K562 (cell line): ENCODE results near the gene C11orf54. TPM values are rescaled to one million over a fixed set of nuclear protein-coding genes. Genes with fewer than 3 reads are reported as not detected.

Experiments
- ATAC-seq: fragments of 200-7000 bp; cut with Tn5 transposase; 3 replicates; pipeline ENCODE4 v1.9.1; 2020; ENCODE audit warnings: moderate library complexity
- BruUV-seq: library from RNA; stranded (reverse); fragments of 400-500 nt; replicated peaks from 2 replicates; lab custom pipeline; 2021; lab: Mats Ljungman, UMichigan
- CTCF ChIA-PET: fragments of 300-600 bp; formaldehyde crosslinking; extraction: SDS; loops from one replicate; lab custom pipeline; 2021; ENCODE audit warnings: low intra/inter-chr PET ratio; lab: Yijun Ruan, JAX
- POLR2A ChIA-PET: fragments of 300-600, 350-650 bp; sonication (Branson Sonifier 250); formaldehyde crosslinking; extraction: SDS; loops from one replicate; lab custom pipeline; 2021; ENCODE audit warnings: antibody characterized with exemption, inconsistent platforms; lab: Yijun Ruan, JAX
- DNase-seq, 4 experiments: peaks; one replicate each; pipeline versions ENCODE4 v3.0.0 to v3.0.0-alpha.2; 2011 to 2018; ENCODE audit warnings: low spot score in 3 of 4, mixed read lengths in 3 of 4; ENCODE audit errors: extremely low read depth in 1 of 4
- FAIRE-seq: peaks from 2 replicates; lab custom pipeline; 2011; peaks lifted over from hg19 to GRCh38; lab: Jason Lieb, UNC
- H2AFZ ChIP-seq: 2 replicates; pipeline ENCODE4 v1.6.0; 2011; ENCODE audit warnings: low read depth, low read length, control low read depth, inconsistent platforms
- H3K27ac ChIP-seq: fragments of 200-600 bp; 3 replicates; pipeline ENCODE4 v1.8.0; 2011; ENCODE audit warnings: low read depth, mild to moderate bottlenecking, control low read depth, inconsistent platforms, low read length, moderate library complexity, mixed read lengths; ENCODE audit errors: extremely low read depth
- H3K27me3 ChIP-seq, 2 experiments: fragments of 300-600 bp in 1 of 2; 2 replicates in 1 of 2; 3 replicates in 1 of 2; pipeline versions ENCODE4 v1.6.0 to v1.8.0; 2011; ENCODE audit warnings: inconsistent platforms in 2 of 2, low read length in 2 of 2, mild to moderate bottlenecking in 1 of 2, mixed read lengths in 1 of 2, moderate library complexity in 1 of 2; ENCODE audit not compliant: control insufficient read depth in 2 of 2, insufficient read depth in 2 of 2
- H3K36me3 ChIP-seq: fragments of 300-600 bp; 3 replicates; pipeline ENCODE4 v1.8.0; 2011; ENCODE audit warnings: mild to moderate bottlenecking, low read length, inconsistent platforms; ENCODE audit not compliant: control insufficient read depth, insufficient read depth
- H3K4me1 ChIP-seq, 2 experiments: fragments of 200-600 bp in 1 of 2; replicated peaks in 1 of 2; 2 replicates in 1 of 2; 3 replicates in 1 of 2; pipeline versions ENCODE4 v1.5.1 to v1.8.0; 2011; ENCODE audit warnings: inconsistent platforms in 2 of 2, low read length in 2 of 2, mild to moderate bottlenecking in 1 of 2, mixed read lengths in 1 of 2, moderate library complexity in 1 of 2; ENCODE audit not compliant: control insufficient read depth in 2 of 2, insufficient read depth in 2 of 2
- H3K4me2 ChIP-seq: 2 replicates; pipeline ENCODE4 v1.6.1; 2011; ENCODE audit warnings: low read length, control low read depth, inconsistent platforms, mixed read lengths; ENCODE audit not compliant: insufficient read depth
- H3K4me3 ChIP-seq: fragments of 200-600 bp; sonication (generic), shearing (Covaris generic); 2 replicates; pipeline ENCODE4 v1.5.1; 2016; ENCODE audit warnings: control low read depth, inconsistent platforms
- H3K79me2 ChIP-seq: fragments of 200-600 bp; 3 replicates; pipeline ENCODE4 v1.8.0; 2011; ENCODE audit warnings: low read length, inconsistent platforms; ENCODE audit not compliant: control insufficient read depth, insufficient read depth
- H3K9ac ChIP-seq, 2 experiments: 2 replicates each; pipeline versions ENCODE4 v1.6.0 to v1.6.1; 2011; ENCODE audit warnings: low read depth in 2 of 2, low read length in 2 of 2, control low read depth in 1 of 2, inconsistent platforms in 1 of 2, mild to moderate bottlenecking in 1 of 2, mixed read lengths in 1 of 2; ENCODE audit not compliant: insufficient read depth in 1 of 2
- H3K9me1 ChIP-seq: one replicate; pipeline ENCODE4 v1.6.0; 2011; ENCODE audit warnings: inconsistent platforms, mild to moderate bottlenecking, low read length, moderate library complexity; ENCODE audit not compliant: control insufficient read depth, insufficient read depth
- H3K9me3 ChIP-seq: replicated peaks from 2 replicates; pipeline ENCODE4 v1.5.1; 2011; ENCODE audit warnings: low read depth, low read length, inconsistent platforms; ENCODE audit not compliant: control insufficient read depth, insufficient read depth
- H4K20me1 ChIP-seq: replicated peaks from 2 replicates; pipeline ENCODE4 v1.6.1; 2011; ENCODE audit warnings: low read length, inconsistent platforms, mixed read lengths; ENCODE audit not compliant: control insufficient read depth, insufficient read depth
- ARHGAP35 ChIP-seq: fragments of 450-650 bp; IDR thresholded peaks from 2 replicates; pipeline ENCODE4 v1.6.1; 2018; ENCODE audit not compliant: partially characterized antibody
- DIDO1 ChIP-seq: fragments of 450-650 bp; IDR thresholded peaks from 2 replicates; pipeline ENCODE4 v1.6.1; 2016; ENCODE audit warnings: low read depth, missing biosample characterization, missing genetic modification characterization
- DPF2 ChIP-seq: fragments of 450-650 bp; IDR thresholded peaks from 2 replicates; pipeline ENCODE4 v1.6.1; 2016
- ELK3 ChIP-seq: fragments of 450-650 bp; formaldehyde crosslinking; IDR thresholded peaks from 2 replicates; pipeline ENCODE4 v1.4.0; 2020; ENCODE audit warnings: mild to moderate bottlenecking
- MECOM ChIP-seq: fragments of 250-450 bp; sonication (Bioruptor Pico); IDR thresholded peaks from 2 replicates; pipeline ENCODE4 v1.8.0; 2022; ENCODE audit warnings: inconsistent platforms
- NFATC3 ChIP-seq: fragments of 450-650 bp; IDR thresholded peaks from 2 replicates; pipeline ENCODE4 v1.6.1; 2017; ENCODE audit warnings: mild to moderate bottlenecking
- ZNF57 ChIP-seq: fragments of 450-650 bp; formaldehyde crosslinking; IDR thresholded peaks from 2 replicates; pipeline ENCODE4 v1.4.0; 2020; ENCODE audit warnings: mild to moderate bottlenecking, moderate library complexity
- WGBS: fragments of 100-300 bp; shearing (Covaris generic); methylation state at CpG from one replicate; pipeline ENCODE4 v1.1.6; 2016; ENCODE audit warnings: low coverage, mixed read lengths; ENCODE audit not compliant: insufficient coverage; ENCODE audit errors: missing lambda C conversion rate; 5-methylcytosine and 5-hydroxymethylcytosine counted together
- in situ Hi-C: fragments of 300-500 bp; cut with MboI; formaldehyde crosslinking; loops from 4 replicates; pipeline ENCODE4 v1.15.0; 2018; ENCODE audit warnings: inconsistent platforms, mixed read lengths
- intact Hi-C: fragments of 100-400 bp; cut with micrococcal nuclease; formaldehyde crosslinking; loops from 2 replicates; pipeline ENCODE4 v1.14.2; 2022
- polyA plus RNA-seq, 8 experiments: library from polyadenylated mRNA; depleted of rRNA in 4 of 8; stranded (reverse) in 5 of 8; unstranded in 3 of 8; fragments of >200 nt; fragmentation: Nextera tagmentation in 2 of 8; fragmentation: Illumina TruSeq in 1 of 8; extraction: Ambion mirVana in 2 of 8; extraction: Trizol in 1 of 8; gene quantifications; 2 replicates each; pipeline versions ENCODE4 v1.2.1 to v1.2.3, GENCODE V29; 2011 to 2014; ENCODE audit warnings: inconsistent platforms in 1 of 8, missing spikeins in 1 of 8
- total RNA-seq, 7 experiments: library from RNA; depleted of rRNA in 6 of 7; stranded (reverse); fragments of >200 nt in 6 of 7; fragmentation: Illumina TruSeq in 2 of 7; extraction: Trizol in 2 of 7; gene quantifications; 2 replicates each; pipeline versions ENCODE4 v1.2.1 to v1.2.3, GENCODE V29; 2011 to 2021; ENCODE audit warnings: low replicate concordance in 1 of 7

C11orf54 gene
- total and polyA plus RNA-seq, 9 of the 15 experiments (the other 6 are each of a cell fraction or from before 2014, with no cell fraction given): 13.4 to 33.0 (median 23.1) TPM

GRCh38 chr11:93747122-93747521 is 5.7 kb downstream of the C11orf54 start:
- Histone ChIP-seq H3K27ac (no peak overlapping the region), H3K9me3 (no peaks in the 10 kb centered on the region), H2AFZ (no peak overlapping the region), H3K4me1 (peaks cover 4 to 10% of the 10 kb centered on the region in 2 experiments; a peak in 3 of 5 replicates), H4K20me1 (no peaks in the 10 kb centered on the region), H3K4me3 (no peak overlapping the region), H3K9me1 (no peaks in the 10 kb centered on the region), H3K4me2 (no peak overlapping the region), H3K79me2 (peaks cover 9% of the 10 kb centered on the region), H3K27me3 (no peaks in the 10 kb centered on the region), H3K36me3 (peaks cover 8% of the 10 kb centered on the region; the same call in 2 of the 3 replicates), H3K9ac (no peak overlapping the region)
- DNase-seq: no peak
- WGBS: 91% methylated on average over 1 of the region's 1 CpG
- no peak for ATAC-seq
- in situ Hi-C loops: no loop called here
- no TSS peak for BruUV-seq
- no peak for FAIRE-seq
- ChIA-PET POLR2A (interaction anchor here (0.6 kb wide), 1 partner anchor 60 kb away, joined by 4 read pairs; no protein-coding TSS in a partner anchor), CTCF (no interaction called here)
- TF ChIP-seq MECOM (CRISPR knock-in tag): no peak
- no peak for TF ChIP-seq DPF2
- TF ChIP-seq ARHGAP35: no peak
- no peak for TF ChIP-seq ZNF57 (CRISPR knock-in tag)
- TF ChIP-seq ELK3: no peak
- TF ChIP-seq DIDO1 (tag): no peak
- no peak for TF ChIP-seq NFATC3
- intact Hi-C loops: no loop called here
